ENCODE data around the gene PRKRA.
"Not testable (repeated sequence)": the region's sequence is repeated elsewhere in the genome, so short reads cannot be mapped to it uniquely, and the experiment has no call there.

PRKRA gene

DNA sequence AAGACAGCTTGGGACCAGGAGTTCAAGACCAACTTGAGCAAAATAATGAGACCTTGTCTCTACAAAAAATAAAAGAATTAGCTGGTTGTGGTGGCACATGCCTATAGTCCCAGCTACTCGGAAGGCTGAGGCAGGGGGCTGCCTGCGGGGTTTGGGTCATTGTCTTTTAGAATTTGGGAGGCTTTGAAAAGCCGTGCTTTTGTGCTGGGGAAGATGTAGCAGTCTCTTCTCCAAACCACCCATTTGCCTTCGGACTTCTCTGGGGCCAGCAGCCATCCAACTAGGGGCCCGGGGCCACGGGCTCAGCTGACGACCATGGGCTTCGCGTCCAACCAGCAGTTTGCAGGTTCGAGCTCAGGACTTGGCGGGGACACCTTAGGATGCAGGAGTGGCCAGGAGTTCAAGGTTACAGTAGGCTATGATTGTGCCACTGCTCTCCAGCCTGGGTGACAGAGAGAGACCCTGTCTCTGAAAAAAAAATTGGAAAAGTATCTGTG lies 6.5 kb upstream of the PRKRA start:
- no peak for DNase-seq

DNA sequence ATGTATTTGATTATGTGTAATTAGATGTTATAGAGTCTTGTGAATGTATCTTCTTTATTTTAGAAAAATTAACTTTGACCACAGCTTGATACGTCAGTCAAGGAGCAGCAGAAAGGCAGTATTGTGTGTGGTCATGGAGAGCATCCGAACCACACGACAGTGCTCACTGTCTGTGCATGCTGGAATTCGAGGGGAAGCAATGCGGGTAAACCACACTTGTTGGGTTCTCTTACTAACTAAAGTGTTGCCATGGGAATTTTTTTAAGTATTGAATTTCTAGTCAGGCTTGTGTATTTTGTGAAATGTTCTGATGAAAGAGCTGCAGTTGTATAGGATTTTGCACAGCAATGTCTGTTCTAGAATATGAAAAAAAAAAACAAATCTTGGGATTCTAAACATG lies 5.0 kb upstream of the PRKRA start:
- DNase-seq = no peak

DNA sequence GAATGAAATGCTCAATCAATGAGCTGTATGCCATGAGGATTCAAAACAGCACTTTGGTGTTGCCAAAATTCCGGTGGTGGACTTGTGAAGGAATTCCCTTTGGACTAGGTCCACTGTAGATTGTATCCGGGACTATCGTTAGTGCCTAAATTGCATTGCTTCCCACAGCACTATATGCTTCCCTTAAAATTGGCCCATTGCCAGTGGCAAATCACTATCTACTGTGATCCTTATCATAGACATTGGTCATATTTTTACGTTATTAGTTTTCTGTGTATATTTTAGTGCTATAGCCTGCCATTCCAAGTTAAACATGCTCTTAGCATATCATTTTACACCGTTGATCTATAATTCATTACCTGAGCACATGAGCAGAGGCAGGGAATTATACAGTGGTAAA lies 1.9 kb upstream of the PRKRA start:
- no peak for DNase-seq

DNA sequence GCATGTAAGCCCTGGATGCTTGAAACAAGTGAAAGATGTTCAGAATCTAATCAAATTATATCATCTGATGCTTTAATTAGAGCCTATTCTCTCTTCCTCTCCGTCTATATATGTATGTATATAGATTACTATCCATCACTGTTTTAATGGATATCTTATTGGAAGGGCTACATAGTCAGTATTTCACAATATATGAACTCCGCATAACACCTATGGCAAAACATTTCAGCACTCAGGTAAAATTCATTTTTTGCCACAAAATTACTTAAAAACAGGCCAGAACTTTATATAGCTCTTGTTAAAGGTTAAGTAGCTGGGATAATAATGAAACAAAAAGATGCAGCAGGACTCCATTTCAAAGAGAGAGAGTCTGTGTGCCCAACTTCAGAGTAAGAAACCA lies 1.4 kb upstream of the PRKRA start:
- no peak for DNase-seq

DNA sequence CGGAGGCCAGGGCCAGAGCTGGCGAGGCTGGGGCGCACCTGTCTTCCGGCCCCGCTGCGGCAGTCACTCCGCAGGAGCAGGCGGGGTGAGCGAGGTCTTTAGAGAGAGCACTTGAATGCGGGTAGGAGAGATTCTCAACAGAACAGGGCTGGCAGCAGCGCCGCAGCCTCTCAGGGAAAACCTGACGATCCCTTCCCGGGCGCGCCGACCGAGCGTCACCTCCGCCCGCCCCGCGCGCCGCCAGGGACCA lies 526 bp downstream of the PRKRA start:
- no peak for DNase-seq

DNA sequence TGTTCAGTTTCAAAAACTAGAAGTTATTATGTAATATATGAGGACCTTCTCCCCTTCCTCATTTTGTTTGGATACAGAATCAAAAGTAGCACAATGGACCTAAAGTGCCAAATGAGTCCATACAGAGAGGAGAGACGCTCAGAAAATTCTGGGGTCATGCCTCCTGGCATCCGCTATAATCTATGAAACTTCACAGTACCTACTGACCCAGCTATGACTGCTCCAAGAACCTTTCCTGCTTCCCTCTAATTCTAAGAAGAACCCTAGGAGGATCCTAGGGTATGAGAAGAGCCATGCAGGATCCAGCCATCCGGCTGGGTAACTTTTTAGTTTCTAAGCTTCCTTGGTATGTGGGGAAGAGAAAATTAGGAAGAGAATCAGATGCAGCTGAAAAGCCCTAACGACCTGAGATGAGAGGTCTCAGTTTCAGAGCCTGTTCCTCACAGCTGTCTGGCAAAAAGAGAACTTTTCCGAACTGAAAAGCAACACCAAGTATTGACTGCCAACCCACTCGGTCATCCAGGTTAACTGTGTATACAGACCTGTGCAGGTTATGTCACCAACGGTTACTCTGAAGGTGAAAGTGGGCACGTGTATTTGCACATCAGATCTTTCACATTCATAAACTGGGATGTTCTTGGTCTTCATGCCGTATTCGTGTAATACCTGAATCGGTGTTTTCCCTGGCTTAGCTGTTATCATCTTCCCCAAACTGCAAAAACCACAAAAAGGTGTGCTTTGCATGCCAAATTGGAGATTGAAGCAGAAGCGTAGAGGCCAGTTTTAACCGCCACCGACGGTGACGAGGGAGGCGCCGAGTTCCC lies 1.1 kb downstream of the PRKRA start:
- DNase-seq = no peak

DNA sequence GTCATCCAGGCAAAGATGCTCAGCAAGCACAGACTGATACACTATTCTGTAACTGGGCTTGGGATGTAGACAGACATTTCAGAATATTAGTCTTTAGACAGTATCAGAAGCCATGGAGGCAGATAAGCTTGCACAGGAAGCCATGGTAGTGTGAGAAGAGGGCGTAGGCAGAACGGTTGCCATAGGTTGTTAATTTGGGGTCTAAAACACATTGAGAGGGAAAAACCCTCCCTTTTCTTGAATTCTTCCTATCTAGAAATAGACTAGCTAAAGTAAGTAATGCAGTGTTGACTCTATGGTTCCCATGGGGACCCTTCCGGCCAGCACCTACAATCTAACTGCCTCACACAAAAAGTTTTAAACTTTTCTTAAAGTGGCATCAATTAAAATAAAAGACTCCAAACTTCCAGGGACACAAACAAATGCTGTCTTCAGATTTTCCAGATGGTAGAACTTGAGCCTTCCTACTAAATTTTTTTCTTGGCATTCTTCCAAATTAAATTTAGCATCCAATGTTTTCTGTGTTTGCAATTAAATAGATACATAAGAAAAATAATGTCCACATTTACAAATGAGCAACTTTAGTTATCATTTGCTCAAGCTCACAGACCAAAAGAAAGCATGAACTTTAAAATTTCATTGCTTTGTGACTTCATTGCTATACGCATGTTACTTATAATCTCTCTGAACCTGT lies 1.9 kb downstream of the PRKRA start:
- DNase-seq = no peak

DNA sequence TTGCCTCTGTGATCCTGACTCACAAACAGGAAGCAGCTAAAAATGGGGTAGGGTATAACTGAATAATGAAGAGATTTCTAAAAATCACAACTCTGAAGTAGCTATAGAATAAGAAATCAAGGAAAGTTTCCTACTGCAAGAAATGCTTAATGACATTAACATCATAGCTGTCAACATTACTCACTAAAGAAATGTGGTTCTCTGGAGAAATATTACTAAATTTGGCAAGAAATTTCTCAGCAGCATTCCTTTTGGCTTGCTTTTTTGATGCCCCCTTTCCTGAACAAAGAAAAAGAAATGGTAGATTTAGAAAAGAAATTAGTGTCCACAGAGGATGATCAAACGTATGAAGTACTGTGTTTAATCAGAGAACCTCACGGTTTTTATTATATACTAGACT lies 9.5 kb downstream of the PRKRA start:
- DNase-seq = no peak

DNA sequence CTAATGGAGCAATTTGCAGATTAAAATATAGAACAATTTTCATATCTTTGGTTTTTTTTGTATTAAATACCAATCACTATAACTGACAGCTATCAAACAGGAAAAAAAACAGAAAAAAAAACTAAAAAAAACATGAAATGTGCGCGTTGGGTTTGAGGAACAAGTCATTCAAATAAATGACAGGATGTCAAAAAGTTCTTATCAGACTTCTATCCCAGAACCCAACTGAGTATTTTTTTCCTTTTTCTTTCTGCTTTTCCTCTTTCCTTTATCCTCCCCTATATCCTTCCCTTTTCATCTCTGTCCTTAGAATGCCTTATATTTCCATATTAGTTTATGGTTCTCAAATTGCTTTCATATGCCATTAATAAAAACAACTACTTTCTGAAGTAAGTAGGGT lies 14.3 kb downstream of the PRKRA start:
- DNase-seq = no peak

DNA sequence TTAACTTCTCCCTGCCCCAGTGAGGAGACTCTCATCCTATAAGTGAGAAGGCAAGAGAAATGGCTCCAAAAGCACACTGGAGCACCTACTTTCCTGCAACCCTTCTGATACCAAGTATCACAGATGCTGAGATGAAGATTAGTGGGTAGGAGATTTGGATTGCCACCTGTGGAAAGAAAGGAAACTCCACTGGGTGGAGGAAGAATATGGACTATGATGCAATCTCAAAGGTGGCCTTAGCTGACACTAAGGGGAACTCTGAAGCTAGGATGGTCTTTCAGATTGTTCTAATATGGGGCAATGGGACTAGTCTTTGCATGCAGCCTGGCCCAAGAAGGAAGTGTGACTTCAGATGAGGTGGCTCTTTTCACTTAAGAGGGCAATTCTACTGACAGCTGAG lies 21.6 kb downstream of the PRKRA start:
- DNase-seq = no peak

DNA sequence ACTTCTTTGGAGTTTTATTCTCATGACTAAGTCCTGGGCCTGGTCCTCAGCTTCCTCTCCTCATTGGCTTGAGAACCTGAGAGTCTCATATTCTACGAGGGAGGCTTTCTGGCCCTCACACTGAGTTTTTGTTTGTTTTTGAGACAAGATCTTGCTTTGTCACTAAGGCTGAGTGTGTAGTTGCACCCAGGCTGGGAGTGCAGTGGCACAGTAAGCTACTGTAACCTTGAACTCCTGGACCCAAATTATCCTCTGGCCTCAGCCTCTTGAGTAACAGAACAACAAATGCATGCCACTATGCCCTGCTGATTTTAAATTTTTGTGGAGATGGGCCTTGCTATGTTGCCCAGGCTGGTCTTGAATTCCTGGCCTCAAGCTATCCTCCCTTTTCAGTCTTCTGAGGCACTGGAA lies 22.6 kb downstream of the PRKRA start:
- no peak for DNase-seq

DNA sequence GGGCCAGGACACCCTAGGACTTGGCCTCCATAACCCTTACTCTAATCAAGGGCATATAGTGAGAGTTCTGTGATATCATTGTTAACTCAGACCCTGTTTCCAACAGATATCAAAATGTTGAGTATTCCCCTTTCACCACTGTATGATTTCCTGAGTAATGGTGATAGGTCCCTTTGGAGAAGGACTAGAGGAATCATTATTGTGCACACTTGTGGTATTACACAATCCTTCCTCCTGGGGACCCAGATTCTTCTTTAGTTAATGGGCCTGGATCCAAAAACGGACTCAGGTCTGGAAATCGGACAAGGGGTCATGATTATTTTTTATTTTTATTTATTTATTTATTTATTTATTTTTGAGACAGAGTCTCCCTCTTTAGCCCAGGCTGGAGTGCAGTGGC lies 23.5 kb downstream of the PRKRA start:
- no peak for DNase-seq

DNA sequence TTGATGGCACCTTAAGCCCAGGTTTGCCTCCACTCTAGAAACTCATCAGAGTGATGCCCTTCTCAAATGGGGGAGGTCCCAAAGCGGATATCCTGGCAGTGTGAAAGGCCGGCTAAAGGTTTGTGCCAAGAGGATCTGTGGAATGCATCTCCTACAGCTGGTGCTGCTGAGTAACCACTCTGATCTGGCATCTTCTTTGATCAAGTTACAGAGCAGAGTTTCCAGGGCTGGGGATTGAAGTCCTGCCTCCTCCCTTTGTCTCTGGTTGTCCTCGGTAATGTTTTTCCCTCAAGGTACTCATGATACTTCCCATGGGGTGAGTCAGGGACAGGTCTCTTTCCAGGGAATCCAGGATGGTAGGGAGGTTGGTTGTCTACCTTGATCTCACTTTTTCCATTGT lies 24.6 kb downstream of the PRKRA start:
- no peak for DNase-seq

DNA sequence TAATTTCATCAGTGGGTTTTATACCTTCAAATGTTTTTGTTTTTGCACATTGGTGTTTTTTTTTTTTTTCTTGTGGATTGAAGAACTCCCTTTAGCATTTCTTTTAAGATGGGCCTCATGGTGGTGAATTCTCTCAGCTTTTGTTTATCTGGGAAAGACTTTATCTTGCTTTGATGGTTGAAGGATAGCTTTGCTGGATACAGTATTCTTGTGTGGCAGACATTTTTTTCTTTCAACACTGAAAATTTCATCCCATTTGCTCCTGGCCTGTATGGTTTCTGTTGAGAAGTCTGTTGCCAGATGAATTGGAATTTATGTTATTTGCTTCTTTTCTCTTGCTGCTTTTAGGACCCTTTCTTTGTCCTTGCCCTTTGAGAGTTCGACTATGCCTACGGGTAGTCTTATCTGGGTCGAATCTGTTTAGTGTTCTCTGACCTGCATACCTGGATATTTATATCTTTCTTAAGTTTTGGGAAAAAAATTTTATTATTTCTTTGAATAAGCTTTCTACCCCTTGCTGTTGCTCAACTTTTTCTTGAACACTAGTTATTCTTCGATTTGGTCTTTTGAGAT lies 25.6 kb downstream of the PRKRA start:
- no peak for DNase-seq

DNA sequence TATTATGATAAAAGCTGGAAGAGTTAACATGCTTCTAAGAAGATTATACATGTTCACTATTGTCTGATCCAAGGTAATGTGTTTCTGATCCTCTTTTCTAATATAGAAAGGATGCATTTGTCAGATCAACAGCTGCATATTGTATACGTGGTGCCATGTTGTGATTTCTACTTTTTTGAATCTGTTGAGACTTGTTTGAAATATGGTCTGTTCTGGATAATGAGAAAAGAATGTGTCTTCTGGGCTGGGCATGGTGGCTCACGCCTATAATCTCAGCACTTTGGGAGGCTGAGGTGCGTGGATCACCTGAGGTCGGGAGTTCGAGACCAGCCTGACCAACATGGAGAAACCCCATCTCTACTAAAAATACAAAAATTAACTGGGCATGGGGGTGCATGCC lies 27.2 kb downstream of the PRKRA start:
- DNase-seq = not testable (repeated sequence)

DNA sequence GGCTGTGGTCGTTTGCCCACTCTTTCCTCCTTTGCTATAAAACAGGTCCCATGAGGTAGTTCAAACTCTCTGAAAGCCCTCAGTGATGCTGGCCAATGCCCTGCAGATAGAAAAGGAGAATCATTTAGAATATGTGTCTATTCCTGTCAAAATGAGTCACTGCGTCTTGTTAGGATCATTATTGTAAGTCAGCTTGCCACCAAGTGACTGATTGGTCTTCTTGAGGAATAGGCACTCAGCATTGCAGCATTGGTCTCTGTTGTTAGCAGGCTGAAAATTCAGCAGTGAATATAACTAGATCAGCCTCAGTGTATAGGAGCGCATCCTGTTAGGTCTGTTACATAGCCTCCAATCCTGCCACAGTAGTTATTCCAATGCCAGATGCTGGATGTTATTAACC lies 28.9 kb downstream of the PRKRA start:
- DNase-seq = no peak

DNA sequence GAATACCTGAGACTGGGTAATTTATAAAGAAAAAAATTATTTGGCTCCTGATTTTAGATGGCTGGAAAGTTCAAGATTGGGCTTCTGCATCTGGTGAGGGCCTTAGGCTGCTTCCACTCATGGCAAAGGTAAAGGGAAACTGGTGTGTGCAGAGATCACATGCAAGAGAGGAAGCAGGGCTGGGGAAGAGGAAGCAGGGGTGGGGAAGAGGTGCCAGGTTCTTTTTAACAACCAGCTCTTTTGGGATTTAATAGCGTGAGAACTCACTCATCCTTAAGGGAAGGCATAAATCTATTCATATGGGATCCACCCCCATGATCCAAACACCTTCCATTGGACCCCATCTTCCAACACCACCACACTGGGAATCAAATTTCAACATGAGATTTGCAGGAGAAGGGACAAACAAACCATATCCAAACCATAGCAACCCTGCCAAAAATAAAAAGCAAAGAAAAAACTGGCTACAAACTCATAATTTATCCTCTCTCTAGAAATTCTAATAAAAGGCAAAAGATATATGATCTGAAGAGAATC lies 30.4 kb downstream of the PRKRA start:
- no peak for DNase-seq

DNA sequence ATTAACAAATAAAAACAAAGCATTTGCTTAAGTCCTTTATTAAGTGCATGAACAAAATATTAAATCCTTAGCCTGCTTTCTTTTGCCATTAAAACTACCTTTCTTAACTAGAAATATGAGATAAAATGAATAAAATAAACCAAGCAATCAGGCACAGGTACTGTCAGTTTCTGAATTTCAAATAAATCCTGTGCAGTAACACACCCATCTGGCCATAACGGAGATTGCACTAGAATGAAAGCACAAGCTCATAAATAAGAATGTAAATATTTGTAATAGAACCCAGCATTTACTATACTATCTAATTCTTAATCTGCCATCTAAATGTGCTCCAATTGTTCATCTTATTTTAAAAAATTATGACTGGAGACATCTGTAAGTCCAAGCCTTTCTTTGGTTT lies 31.9 kb downstream of the PRKRA start:
- DNase-seq = no peak

DNA sequence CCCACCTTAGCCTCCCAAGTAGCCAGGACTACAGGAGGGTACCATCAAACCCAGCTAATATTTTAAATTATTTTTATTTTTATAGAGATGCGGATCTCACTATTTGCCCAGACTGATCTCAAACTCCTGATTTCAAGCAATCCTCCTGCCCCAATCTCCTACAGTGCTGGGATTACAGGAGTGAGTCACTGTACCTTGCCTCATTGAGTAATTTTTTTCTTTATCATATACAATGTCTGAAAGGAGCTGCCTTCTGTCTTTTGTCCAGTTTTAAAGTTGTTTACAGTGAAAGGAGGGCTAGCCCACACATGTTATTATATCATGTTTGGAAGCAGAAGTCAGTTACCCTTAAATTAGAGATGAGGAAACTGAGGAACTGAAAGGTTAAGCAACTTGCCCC lies 32.5 kb downstream of the PRKRA start:
- no peak for DNase-seq

DNA sequence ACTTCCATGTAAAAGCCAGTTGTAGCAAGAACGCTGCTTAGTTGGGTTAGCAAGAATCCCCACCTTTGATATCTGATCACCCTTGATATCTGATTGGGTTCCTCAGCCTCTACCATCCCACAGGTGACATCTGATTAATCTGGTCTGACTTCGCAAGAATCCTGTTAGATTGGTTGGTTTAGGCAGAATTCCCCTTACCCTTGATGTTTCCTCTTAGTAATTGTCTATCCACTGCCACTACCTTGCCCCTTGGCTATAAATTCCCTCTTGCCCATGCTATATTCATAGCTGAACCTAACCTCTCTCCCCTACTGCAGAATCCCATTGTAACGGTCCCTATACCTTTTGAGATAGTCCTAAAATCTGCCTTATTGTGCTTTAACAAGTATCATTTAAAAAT lies 33.1 kb downstream of the PRKRA start:
- no peak for DNase-seq

DNA sequence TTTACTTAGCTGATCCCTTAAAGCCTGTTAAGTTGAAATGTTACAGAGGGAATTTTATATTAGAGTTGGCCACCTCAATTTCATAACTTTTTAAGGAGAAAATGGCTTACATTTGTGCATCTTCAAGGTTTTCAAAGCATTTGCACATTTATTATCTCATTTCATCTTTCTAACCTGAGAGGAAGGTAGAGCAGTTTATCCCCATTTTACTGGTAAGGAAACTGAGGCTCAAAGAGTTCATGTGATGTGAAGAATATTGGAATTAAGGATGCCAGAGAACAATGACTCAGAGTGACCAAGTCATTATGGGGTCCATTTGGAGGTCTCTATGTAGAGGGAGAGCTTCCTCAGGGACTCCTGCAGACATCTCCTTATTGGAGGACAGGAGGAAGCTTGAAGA lies 35.0 kb downstream of the PRKRA start:
- DNase-seq = no peak

DNA sequence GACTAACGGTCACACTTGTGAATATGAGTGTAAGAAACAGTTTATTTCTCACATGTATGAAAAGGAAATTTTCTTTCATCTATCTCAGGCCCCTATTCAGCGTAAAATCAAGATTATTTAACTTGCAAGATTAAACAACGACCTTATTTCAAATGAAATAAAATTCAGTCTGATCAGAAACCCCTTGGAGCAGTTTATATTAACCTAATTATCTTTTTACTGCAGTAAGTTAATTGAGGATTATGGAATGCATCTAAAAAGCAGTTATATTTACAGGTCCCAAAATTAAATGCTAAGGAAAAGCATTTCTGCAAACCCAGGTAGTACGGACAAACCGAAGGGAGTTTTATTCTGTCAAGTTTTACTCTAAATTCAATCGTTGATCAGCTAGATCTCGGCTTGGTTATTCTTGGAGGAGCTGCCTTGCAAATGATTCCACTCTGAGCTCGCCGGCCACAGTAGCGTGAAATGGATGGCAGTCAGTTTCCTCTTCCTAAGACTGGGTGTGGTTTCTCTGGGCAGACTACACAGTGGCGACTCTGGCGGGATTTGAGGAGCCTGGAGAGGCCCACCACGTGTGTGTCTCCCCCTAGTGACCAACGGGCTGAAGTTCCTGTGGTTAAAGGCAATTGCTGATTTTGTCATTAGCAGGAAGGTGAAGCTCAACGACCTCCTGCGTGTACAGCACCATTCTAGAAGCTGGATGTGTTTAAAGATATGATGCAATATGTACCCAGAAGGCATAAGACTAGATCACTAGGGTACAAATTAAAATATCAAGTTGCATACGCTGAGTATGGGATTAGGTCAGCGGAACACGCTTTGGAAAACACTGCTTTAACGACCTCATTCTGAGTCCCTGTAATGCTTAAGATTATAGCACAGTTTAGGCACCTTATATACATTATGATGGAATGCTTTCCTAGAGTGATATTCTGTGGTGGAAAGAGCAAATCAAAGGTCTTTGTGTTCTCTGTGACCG lies 36.4 kb downstream of the PRKRA start:
- peak; percentile 83 for DNase-seq

Measured in stimulated activated CD4-positive, alpha-beta T cell treated with anti-CD3 and anti-CD28 coated beads, Interleukin-4, amount 100 ng/mL, for 24 hours (primary cell).